HL-60 (cell line): Measurements from ENCODE around the gene ANKRD33.

Source experiments
- CTCF ChIP-seq: IDR thresholded peaks from one replicate; pipeline ENCODE4 v1.5.1; 2011; ENCODE audit warnings: low read length, control low read depth, inconsistent platforms; ENCODE audit not compliant: insufficient read depth
- POLR2AphosphoS5 ChIP-seq: IDR thresholded peaks from 2 replicates; pipeline ENCODE4 v1.6.1; 2012; ENCODE audit warnings: low read depth
- REST ChIP-seq: IDR thresholded peaks from 2 replicates; pipeline ENCODE4 v1.6.1; 2012; ENCODE audit warnings: low read depth; ENCODE audit not compliant: insufficient replicate concordance

- no peak for TF ChIP-seq REST
- no peak for TF ChIP-seq POLR2AphosphoS5
- TF ChIP-seq CTCF, result no peak
Observed at GRCh38 chr12:51860986-51861385, 26.9 kb upstream of the ANKRD33 start.
